GM18502 (cell line): ENCODE data around the gene DBN1.

ENCODE experiments used
- ATAC-seq: cut with Tn5 transposase; IDR thresholded peaks from one replicate; pipeline ENCODE4 v1.9.1; 2021; ENCODE audit warnings: mild to moderate bottlenecking; ENCODE audit not compliant: unreplicated experiment, poor library complexity

The DBN1 gene

GRCh38 chr5:177473443-177474001, at the start of gene DBN1:
Gene DBN1, minus strand, starts transcription at chr5:177473634. Its CDS starts 113 bp downstream, at chr5:177473521.
- no peak for ATAC-seq

GRCh38 chr5:177520916-177521513, 47.6 kb upstream of the DBN1 start:
- ATAC-seq, result no peak

- no peak for ATAC-seq
Measured at GRCh38 chr5:177520271-177520670, 46.8 kb upstream of the DBN1 start.

- ATAC-seq, result no peak
Measured at GRCh38 chr5:177519463-177520235, 46.2 kb upstream of the DBN1 start.

GRCh38 chr5:177516601-177517568, 43.5 kb upstream of the DBN1 start, which contains the start of gene DDX41:
Gene DDX41, minus strand, starts transcription at chr5:177516961. Its CDS starts 16 bp downstream, at chr5:177516945.
- ATAC-seq, result peak; percentile 81

GRCh38 chr5:177515580-177515979, 42.1 kb upstream of the DBN1 start:
- no peak for ATAC-seq

- ATAC-seq, result no peak
Measured at GRCh38 chr5:177514541-177514940, 41.1 kb upstream of the DBN1 start.

GRCh38 chr5:177513500-177513899, 40.1 kb upstream of the DBN1 start:
- ATAC-seq, result no peak

- no peak for ATAC-seq
Measured at GRCh38 chr5:177512736-177513380, 39.4 kb upstream of the DBN1 start.

- ATAC-seq, result no peak
Measured at GRCh38 chr5:177511796-177512675, 38.6 kb upstream of the DBN1 start.

GRCh38 chr5:177511181-177511580, 37.7 kb upstream of the DBN1 start:
- no peak for ATAC-seq

GRCh38 chr5:177510567-177511053, 37.2 kb upstream of the DBN1 start:
- ATAC-seq, result peak; percentile 45

GRCh38 chr5:177509991-177510566, 36.6 kb upstream of the DBN1 start:
- peak; percentile 35 for ATAC-seq

GRCh38 chr5:177509381-177509951, 36.0 kb upstream of the DBN1 start, which contains the start of gene DOK3:
Gene DOK3, minus strand, starts transcription at chr5:177509826. Its CDS starts 286 bp downstream, at chr5:177509540.
- peak; percentile 29 for ATAC-seq

- peak; percentile 34 for ATAC-seq
Measured at GRCh38 chr5:177508837-177509236, 35.4 kb upstream of the DBN1 start.

- no peak for ATAC-seq
Measured at GRCh38 chr5:177508221-177508611, 34.8 kb upstream of the DBN1 start.

GRCh38 chr5:177507596-177508220, 34.3 kb upstream of the DBN1 start:
- ATAC-seq, result no peak
